Lung (tissue), 16 donors: ENCODE results near the gene SLC1A7. TPM values are rescaled to one million over a fixed set of nuclear protein-coding genes. Genes with fewer than 3 reads are reported as not detected.

Experiments
- ATAC-seq: fragments of 200-7000 bp; cut with Tn5 transposase; one replicate; pipeline ENCODE4 v1.9.1; 2020; ENCODE audit warnings: moderate number of reproducible peaks; ENCODE audit not compliant: insufficient read depth, low FRiP score
- DNase-seq, 3 donors: peaks; one replicate each; pipeline ENCODE4 v3.0.0-alpha.2; 2013 to 2017
- H3K27ac ChIP-seq, 2 donors: one replicate each; pipeline ENCODE4 v1.5.1; 2013; ENCODE audit warnings: mild to moderate bottlenecking in 2 of 2, moderate library complexity in 2 of 2, control low read depth in 1 of 2, inconsistent platforms in 1 of 2, low read depth in 1 of 2, low read length in 1 of 2
- H3K27me3 ChIP-seq, 3 donors: one replicate each; pipeline ENCODE4 v1.5.1; 2013; ENCODE audit warnings: low read length in 2 of 3; ENCODE audit not compliant: control insufficient read depth in 3 of 3, insufficient read depth in 3 of 3
- H3K36me3 ChIP-seq, 4 donors: one replicate each; pipeline ENCODE4 v1.5.1; 2013; ENCODE audit warnings: low read length in 4 of 4, mild to moderate bottlenecking in 1 of 4, moderate library complexity in 1 of 4; ENCODE audit not compliant: control insufficient read depth in 4 of 4, insufficient read depth in 4 of 4
- H3K4me1 ChIP-seq, 5 donors: one replicate each; pipeline ENCODE4 v1.5.1; 2013; ENCODE audit warnings: low read length in 5 of 5, mild to moderate bottlenecking in 2 of 5, moderate library complexity in 1 of 5; ENCODE audit not compliant: control insufficient read depth in 5 of 5, insufficient read depth in 5 of 5
- H3K4me3 ChIP-seq: one replicate; pipeline ENCODE4 v1.5.1; 2013; ENCODE audit warnings: mild to moderate bottlenecking, control low read depth, moderate library complexity
- H3K9ac ChIP-seq, 2 donors: one replicate each; pipeline ENCODE4 v1.5.1; 2013; ENCODE audit warnings: low read length in 2 of 2, control low read depth in 1 of 2; ENCODE audit not compliant: insufficient read depth in 1 of 2
- H3K9me3 ChIP-seq, 4 donors: one replicate each; pipeline ENCODE4 v1.5.1; 2013; ENCODE audit warnings: low read length in 3 of 4, mild to moderate bottlenecking in 1 of 4, moderate library complexity in 1 of 4; ENCODE audit not compliant: control insufficient read depth in 4 of 4, insufficient read depth in 3 of 4
- WGBS, 2 donors: extraction: QIAGEN DNeasy Blood & Tissue Kit; methylation state at CpG; one replicate each; pipeline ENCODE4 v1.1.7; 2013; 5-methylcytosine and 5-hydroxymethylcytosine counted together
- long read RNA-seq, 5 donors: transcript quantifications; one replicate each; lab custom pipeline, GENCODE V29; 2026
- polyA plus RNA-seq, 2 donors: library from polyadenylated mRNA; stranded (reverse); fragments of 200-250 nt; gene quantifications; one replicate each; pipeline ENCODE4 v1.2.1, GENCODE V29; 2013
- total RNA-seq, 2 donors: library from RNA; depleted of rRNA in 1 of 2; stranded (reverse); fragments of >200 nt in 1 of 2; gene quantifications; one replicate each; pipeline ENCODE4 v1.2.1, GENCODE V29; 2014 to 2021
- TF ChIP-seq, protein P1 (sequence below): IDR thresholded peaks from 2 replicates; pipeline ENCODE4 v1.5.1; 2012; ENCODE audit warnings: mild to moderate bottlenecking; ENCODE audit errors: control extremely low read depth, extremely low read depth
- donor health status: control.
- donor health status: control.
- donor health status: Bipolar disorder and iron deficiency.
- donor health status: healthy.
- donor health status: DM: yes; HTN: yes; CAD: no.

The SLC1A7 gene
- total RNA-seq, result under 1 TPM; 0.14 to 0.61 TPM
- polyA plus RNA-seq, result under 1 TPM; 0.14 to 0.81 TPM
- long read RNA-seq, donor 1, result 0 reads
- long read RNA-seq, donor 2, result 0 reads
- long read RNA-seq, donor 3, result 0 reads
- long read RNA-seq, donor 4, result 0 reads
- long read RNA-seq, donor 5, result 0 reads

DNA sequence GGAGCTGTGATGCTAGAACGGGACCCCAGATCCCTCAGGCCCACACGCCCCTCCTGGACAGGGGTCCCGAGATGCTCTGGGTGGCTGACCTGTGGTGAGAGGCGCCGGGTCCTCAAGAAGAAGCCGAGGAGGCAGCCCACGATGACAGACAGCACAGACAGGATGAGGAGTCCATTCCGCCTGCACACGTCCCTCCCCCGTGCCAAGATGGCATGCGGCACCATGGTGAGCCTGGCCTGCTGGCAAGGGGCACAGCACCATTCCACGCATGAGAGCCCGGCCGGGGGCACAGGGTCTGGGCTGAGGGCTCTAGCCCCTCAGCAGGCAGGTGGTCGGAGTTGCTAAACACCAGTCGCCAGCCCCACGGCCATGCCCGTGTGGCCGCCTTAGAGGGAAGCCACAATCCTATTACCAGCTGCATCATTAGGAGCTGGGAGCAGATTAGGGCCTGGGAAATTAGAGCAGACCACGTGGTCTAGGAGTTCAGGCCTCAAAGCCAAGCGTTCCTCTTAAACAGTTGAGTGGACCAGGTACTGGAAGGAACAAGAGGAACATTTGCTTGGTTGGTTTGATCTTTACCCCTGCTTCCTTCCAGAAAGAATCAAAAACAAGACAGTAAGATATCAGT is at the start of gene SLC1A7:
Gene SLC1A7 (minus strand): TSS at position 413 of the 628 bp plus-strand sequence. CDS start 189 bp downstream, at position 224.
- WGBS, 2 donors, result 91 to 92% methylated on average over 21 of the region's 21 CpGs
- Histone ChIP-seq H3K36me3 (no peaks in the 10 kb centered on the region), H3K4me1 (peaks cover 0 to 40% (median 8%) of the 10 kb centered on the region in 5 donors), H3K4me3 (no peak within 1 kb of the TSS), H3K27ac (no peak within 1 kb of the TSS), H3K9ac (no peak within 1 kb of the TSS), H3K9me3 (peaks cover 0 to 5% (median under 1%) of the 10 kb centered on the region in 4 donors), H3K27me3 (no peaks in the 10 kb centered on the region)
- ATAC-seq (no peak), DNase-seq (no peak)
- TF ChIP-seq, protein P1, sequence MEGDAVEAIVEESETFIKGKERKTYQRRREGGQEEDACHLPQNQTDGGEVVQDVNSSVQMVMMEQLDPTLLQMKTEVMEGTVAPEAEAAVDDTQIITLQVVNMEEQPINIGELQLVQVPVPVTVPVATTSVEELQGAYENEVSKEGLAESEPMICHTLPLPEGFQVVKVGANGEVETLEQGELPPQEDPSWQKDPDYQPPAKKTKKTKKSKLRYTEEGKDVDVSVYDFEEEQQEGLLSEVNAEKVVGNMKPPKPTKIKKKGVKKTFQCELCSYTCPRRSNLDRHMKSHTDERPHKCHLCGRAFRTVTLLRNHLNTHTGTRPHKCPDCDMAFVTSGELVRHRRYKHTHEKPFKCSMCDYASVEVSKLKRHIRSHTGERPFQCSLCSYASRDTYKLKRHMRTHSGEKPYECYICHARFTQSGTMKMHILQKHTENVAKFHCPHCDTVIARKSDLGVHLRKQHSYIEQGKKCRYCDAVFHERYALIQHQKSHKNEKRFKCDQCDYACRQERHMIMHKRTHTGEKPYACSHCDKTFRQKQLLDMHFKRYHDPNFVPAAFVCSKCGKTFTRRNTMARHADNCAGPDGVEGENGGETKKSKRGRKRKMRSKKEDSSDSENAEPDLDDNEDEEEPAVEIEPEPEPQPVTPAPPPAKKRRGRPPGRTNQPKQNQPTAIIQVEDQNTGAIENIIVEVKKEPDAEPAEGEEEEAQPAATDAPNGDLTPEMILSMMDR, result no peak

DNA sequence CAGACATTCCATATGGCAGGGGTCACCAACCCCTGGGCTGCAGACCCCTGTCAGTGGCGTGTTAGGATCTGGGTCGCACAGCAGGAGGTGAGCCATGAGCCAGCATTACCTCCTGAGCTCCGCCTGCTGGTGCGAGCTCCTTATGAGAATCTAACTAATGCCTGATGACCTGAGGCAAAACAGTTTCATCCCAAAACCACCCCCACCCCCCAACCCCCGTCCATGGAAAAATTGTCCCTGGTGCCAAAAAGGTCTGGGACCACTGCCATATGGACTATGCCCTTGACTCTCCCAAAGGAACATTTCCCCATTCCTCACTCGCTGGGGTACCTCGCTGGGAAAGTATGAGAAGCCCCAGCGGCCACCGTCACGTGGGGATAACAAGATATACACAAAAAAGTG is 47.8 kb upstream of the SLC1A7 start:
- Histone ChIP-seq H3K4me1 (peaks cover 0 to 2% (median 0%) of the 10 kb centered on the region in 5 donors), H3K27me3 (no peaks in the 10 kb centered on the region), H3K27ac (no peak overlapping the region), H3K4me3 (no peak overlapping the region), H3K9me3 (peaks cover 0 to 1% (median 0%) of the 10 kb centered on the region in 4 donors), H3K9ac (no peak overlapping the region), H3K36me3 (no peaks in the 10 kb centered on the region)
- no peak for ATAC-seq
- TF ChIP-seq, protein P1, result no peak
- peak in 1 of 3 donors; percentile 7 for DNase-seq
- WGBS, 2 donors, result 83 to 90% methylated on average over 10 of the region's 10 CpGs

DNA sequence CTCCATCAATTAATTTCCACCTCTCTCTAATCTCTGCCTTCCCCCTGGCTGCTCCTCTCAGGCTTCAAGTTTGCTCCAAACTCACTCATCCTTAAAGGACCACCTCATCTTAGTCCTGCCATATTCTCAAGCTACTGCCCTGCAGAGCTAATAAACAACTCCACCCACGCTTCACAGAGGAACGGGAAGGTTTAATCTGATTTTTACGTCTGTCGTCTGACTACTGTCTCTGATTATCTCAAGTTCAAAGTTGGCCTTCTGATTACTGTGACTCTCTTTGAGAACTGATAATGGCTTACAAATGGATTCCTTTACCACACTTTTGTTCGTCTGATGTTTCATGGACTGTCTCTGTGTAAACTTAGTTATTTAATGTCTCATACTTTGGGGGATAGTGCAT is 46.6 kb upstream of the SLC1A7 start:
- Histone ChIP-seq H3K27me3 (no peaks in the 10 kb centered on the region), H3K27ac (no peak overlapping the region), H3K4me1 (peaks cover 0 to 14% (median 0%) of the 10 kb centered on the region in 5 donors), H3K4me3 (no peak overlapping the region), H3K9ac (no peak overlapping the region), H3K9me3 (peaks cover 0 to 1% (median 0%) of the 10 kb centered on the region in 4 donors), H3K36me3 (no peaks in the 10 kb centered on the region)
- ATAC-seq, result no peak
- 70 to 88% methylated on average over 5 of the region's 5 CpGs for WGBS, 2 donors
- TF ChIP-seq, protein P1, result no peak
- no peak for DNase-seq
